SK-N-SH (cell line): Measurements from ENCODE around the gene SNAP91. TPM values are rescaled to one million over a fixed set of nuclear protein-coding genes. Genes with fewer than 3 reads are reported as not detected.

ENCODE experiments used
- CTCF ChIA-PET: fragments of 300-600, 350-600 bp; formaldehyde crosslinking; extraction: SDS; loops from one replicate; lab custom pipeline; 2021; lab: Yijun Ruan, JAX
- POLR2A ChIA-PET: fragments of 350-600 bp; sonication (Branson Sonifier 250); formaldehyde crosslinking; extraction: SDS; loops from one replicate; lab custom pipeline; 2020; ENCODE audit warnings: antibody characterized with exemption, inconsistent platforms; lab: Yijun Ruan, JAX
- DNase-seq: peaks from one replicate; pipeline ENCODE4 v3.0.0; 2012
- H2AFZ ChIP-seq: fragments of 200-600 bp; sonication (generic); 2 replicates; pipeline ENCODE4 v1.8.1; 2016; ENCODE audit warnings: antibody characterized with exemption, mild to moderate bottlenecking, low read depth
- H3F3A ChIP-seq: fragments of 200-600 bp; sonication (generic); replicated peaks from 2 replicates; pipeline ENCODE3; 2016; ENCODE audit warnings: antibody characterized with exemption, mild to moderate bottlenecking; ENCODE audit not compliant: insufficient read depth
- H3K27ac ChIP-seq, 2 experiments: fragments of 200-500 bp in 1 of 2; fragments of 200-600 bp in 1 of 2; sonication (Bioruptor generic) in 1 of 2; sonication (generic), shearing (Covaris generic) in 1 of 2; 2 replicates each; pipeline versions ENCODE4 v1.5.1 to v1.6.1; 2014 to 2016; ENCODE audit warnings: low read depth in 2 of 2, inconsistent platforms in 1 of 2, low read length in 1 of 2, mild to moderate bottlenecking in 1 of 2, mixed read lengths in 1 of 2
- H3K27me3 ChIP-seq: fragments of 200-600 bp; sonication (generic), shearing (Covaris generic); 2 replicates; pipeline ENCODE4 v1.6.1; 2016; ENCODE audit warnings: mixed run types; ENCODE audit not compliant: insufficient read depth
- H3K36me3 ChIP-seq, 2 experiments: fragments of 200-500 bp in 1 of 2; fragments of 200-600 bp in 1 of 2; sonication (Bioruptor generic) in 1 of 2; sonication (generic) in 1 of 2; replicated peaks in 1 of 2; 2 replicates each; pipeline versions ENCODE3 to v1.5.1; 2014 to 2016; ENCODE audit warnings: low read length in 1 of 2, mild to moderate bottlenecking in 1 of 2; ENCODE audit not compliant: insufficient read depth in 2 of 2, control insufficient read depth in 1 of 2
- H3K4me1 ChIP-seq, 2 experiments: fragments of 200-500 bp in 1 of 2; fragments of 200-600 bp in 1 of 2; sonication (Bioruptor generic) in 1 of 2; sonication (generic), shearing (Covaris generic) in 1 of 2; 2 replicates each; pipeline versions ENCODE4 v1.5.1 to v1.6.1; 2014 to 2016; ENCODE audit warnings: low read depth in 1 of 2, low read length in 1 of 2, mixed run types in 1 of 2; ENCODE audit not compliant: insufficient read depth in 2 of 2, control insufficient read depth in 1 of 2
- H3K4me2 ChIP-seq: fragments of 200-600 bp; sonication (generic), shearing (Covaris generic); 2 replicates; pipeline ENCODE4 v1.6.1; 2017; ENCODE audit warnings: mixed run types
- H3K4me3 ChIP-seq, 2 experiments: fragments of 200-500 bp in 1 of 2; fragments of 200-600 bp in 1 of 2; sonication (Bioruptor generic) in 1 of 2; sonication (generic), shearing (Covaris generic) in 1 of 2; 2 replicates each; pipeline versions ENCODE4 v1.5.1 to v1.8.1; 2014 to 2016; ENCODE audit warnings: low read depth in 2 of 2, inconsistent platforms in 1 of 2, low read length in 1 of 2, mild to moderate bottlenecking in 1 of 2, mixed read lengths in 1 of 2, moderate library complexity in 1 of 2
- H3K79me2 ChIP-seq: fragments of 200-600 bp; sonication (generic); 2 replicates; pipeline ENCODE4 v1.8.1; 2017; ENCODE audit warnings: mild to moderate bottlenecking; ENCODE audit not compliant: insufficient read depth
- H3K9ac ChIP-seq: fragments of 200-600 bp; sonication (generic); 2 replicates; pipeline ENCODE4 v1.6.1; 2017; ENCODE audit warnings: mixed run types
- H3K9me2 ChIP-seq: fragments of 200-600 bp; sonication (generic); 2 replicates; pipeline ENCODE4 v1.6.1; 2017; ENCODE audit warnings: mixed run types
- H3K9me3 ChIP-seq: fragments of 200-600 bp; sonication (generic); 2 replicates; pipeline ENCODE4 v1.6.1; 2017; ENCODE audit warnings: mixed run types, mild to moderate bottlenecking, moderate library complexity
- H4K20me1 ChIP-seq: fragments of 200-600 bp; sonication (generic); 2 replicates; pipeline ENCODE4 v1.6.1; 2017; ENCODE audit warnings: mild to moderate bottlenecking, mixed run types; ENCODE audit not compliant: insufficient read depth
- CTCF ChIP-seq: fragments of 200-600 bp; sonication (generic); IDR thresholded peaks from 2 replicates; pipeline ENCODE4 v1.6.1; 2017; ENCODE audit warnings: antibody characterized with exemption, mild to moderate bottlenecking, moderate library complexity
- ELF1 ChIP-seq: IDR thresholded peaks from 2 replicates; pipeline ENCODE4 v1.4.0; 2012
- EZH2phosphoT487 ChIP-seq: fragments of 200-600 bp; sonication (generic); IDR thresholded peaks from 2 replicates; pipeline ENCODE4 v1.6.1; 2017; ENCODE audit warnings: low read depth, mixed run types, mild to moderate bottlenecking, antibody characterized with exemption, moderate library complexity, borderline replicate concordance
- FOSL2 ChIP-seq: IDR thresholded peaks from 2 replicates; pipeline ENCODE4 v1.4.0; 2012; ENCODE audit warnings: low read depth, mild to moderate bottlenecking, moderate library complexity, borderline replicate concordance
- FOXJ3 ChIP-seq: sonication (generic); formaldehyde crosslinking; IDR thresholded peaks from 2 replicates; pipeline ENCODE4 v1.5.1; 2020; ENCODE audit warnings: mild to moderate bottlenecking, missing genetic modification reagents
- JUND ChIP-seq: IDR thresholded peaks from 2 replicates; pipeline ENCODE4 v1.4.0; 2012
- MXI1 ChIP-seq: IDR thresholded peaks from 2 replicates; pipeline ENCODE4 v1.6.1; 2012; ENCODE audit warnings: mild to moderate bottlenecking, low read depth, low read length, improper control_type of control experiment
- NFIC ChIP-seq: IDR thresholded peaks from 2 replicates; pipeline ENCODE4 v1.4.0; 2012; ENCODE audit warnings: borderline replicate concordance
- RCOR1 ChIP-seq: fragments of 150-350 bp; IDR thresholded peaks from 2 replicates; pipeline ENCODE4 v1.6.1; 2017; ENCODE audit warnings: antibody characterized with exemption, low read length
- REST ChIP-seq: IDR thresholded peaks from 2 replicates; pipeline ENCODE4 v1.6.1; 2012; ENCODE audit warnings: mild to moderate bottlenecking, low read depth, low read length, moderate library complexity
- RXRA ChIP-seq: IDR thresholded peaks from 2 replicates; pipeline ENCODE4 v1.4.0; 2012; ENCODE audit warnings: low read depth, mild to moderate bottlenecking, borderline replicate concordance
- SMC3 ChIP-seq: IDR thresholded peaks from 2 replicates; pipeline ENCODE4 v1.6.1; 2012; ENCODE audit warnings: low read depth, low read length, improper control_type of control experiment
- TCF12 ChIP-seq: IDR thresholded peaks from 2 replicates; pipeline ENCODE4 v1.4.0; 2012
- USF1 ChIP-seq: IDR thresholded peaks from 2 replicates; pipeline ENCODE4 v1.4.0; 2012; ENCODE audit warnings: low read depth, borderline replicate concordance
- USF2 ChIP-seq: fragments of 150-350 bp; IDR thresholded peaks from 2 replicates; pipeline ENCODE4 v1.6.1; 2017; ENCODE audit warnings: antibody characterized with exemption, low read length, low read depth, borderline replicate concordance
- YY1 ChIP-seq: IDR thresholded peaks from 2 replicates; pipeline ENCODE4 v1.4.0; 2012; ENCODE audit warnings: low read depth, mild to moderate bottlenecking
- WGBS: methylation state at CpG from one replicate; pipeline ENCODE4 v1.1.6; 2017; ENCODE audit warnings: low lambda C conversion rate; 5-methylcytosine and 5-hydroxymethylcytosine counted together
- polyA plus RNA-seq, 3 experiments: library from polyadenylated mRNA; depleted of rRNA; stranded (reverse); fragments of >200 nt; gene quantifications; 2 replicates each; pipeline ENCODE4 v1.2.3, GENCODE V29; 2012

The SNAP91 gene
- polyA plus RNA-seq, 1 of the 3 experiments (the other 2 are of a cell fraction) = 0.64 TPM

GRCh38 chr6:83685481-83685880 is 23.4 kb downstream of the SNAP91 start:
- Histone ChIP-seq H3K9ac (no peak overlapping the region), H3K4me1 (no peaks in the 10 kb centered on the region), H3K36me3 (no peaks in the 10 kb centered on the region), H3K27me3 (no peaks in the 10 kb centered on the region), H2AFZ (no peak overlapping the region), H3K4me3 (no peak overlapping the region), H4K20me1 (no peaks in the 10 kb centered on the region), H3K27ac (no peak overlapping the region), H3K79me2 (no peaks in the 10 kb centered on the region), H3K9me2 (no peaks in the 10 kb centered on the region), H3K4me2 (no peak overlapping the region), H3K9me3 (no peaks in the 10 kb centered on the region), H3F3A (no peaks in the 10 kb centered on the region)
- ChIA-PET POLR2A (no interaction called here), CTCF (interaction anchor here (0.8 kb wide), 1 partner anchor 8 kb away, joined by 3 read pairs; no protein-coding TSS in a partner anchor)
- no peak for DNase-seq
- TF ChIP-seq FOXJ3 (CRISPR knock-in tag) = no peak
- 67% methylated on average over 3 of the region's 3 CpGs for WGBS

GRCh38 chr6:83677791-83678190 is 31.1 kb downstream of the SNAP91 start:
- no peaks in the 10 kb centered on the region for H3F3A ChIP-seq
- H3K9me3 ChIP-seq = no peaks in the 10 kb centered on the region
- ChIA-PET POLR2A (interaction anchor here (0.6 kb wide), 1 partner anchor 38 kb away, joined by 3 read pairs; no protein-coding TSS in a partner anchor), CTCF (no interaction called here)
- H4K20me1 ChIP-seq = no peaks in the 10 kb centered on the region
- H3K4me3 ChIP-seq = no peak overlapping the region
- DNase-seq = no peak
- no peaks in the 10 kb centered on the region for H3K9me2 ChIP-seq
- no peaks in the 10 kb centered on the region for H3K27me3 ChIP-seq
- H3K79me2 ChIP-seq = no peaks in the 10 kb centered on the region
- no peaks in the 10 kb centered on the region for H3K36me3 ChIP-seq
- no peak overlapping the region for H3K9ac ChIP-seq
- no peak overlapping the region for H2AFZ ChIP-seq
- TF ChIP-seq RCOR1 = no peak
- no peak for TF ChIP-seq RXRA
- no peak for TF ChIP-seq ELF1
- H3K4me2 ChIP-seq = no peak overlapping the region
- no peaks in the 10 kb centered on the region for H3K4me1 ChIP-seq
- H3K27ac ChIP-seq = no peak overlapping the region

GRCh38 chr6:83637953-83638352 is 70.9 kb downstream of the SNAP91 start:
- DNase-seq = no peak
- H4K20me1 ChIP-seq = no peaks in the 10 kb centered on the region
- H3K9me2 ChIP-seq = no peaks in the 10 kb centered on the region
- CTCF ChIA-PET = no interaction called here
- H3K27ac ChIP-seq = no peak overlapping the region
- H3K36me3 ChIP-seq = peaks cover 0 to 4% of the 10 kb centered on the region in 2 experiments
- no peaks in the 10 kb centered on the region for H3K79me2 ChIP-seq
- H3K4me2 ChIP-seq = no peak overlapping the region
- H3K4me3 ChIP-seq = no peak overlapping the region
- H3K4me1 ChIP-seq = no peaks in the 10 kb centered on the region; a peak in 1 of 4 replicates
- 80% methylated on average over 7 of the region's 7 CpGs for WGBS
- no peak overlapping the region for H3K9ac ChIP-seq
- H2AFZ ChIP-seq = no peak overlapping the region
- POLR2A ChIA-PET = no interaction called here
- H3K9me3 ChIP-seq = no peaks in the 10 kb centered on the region
- H3K27me3 ChIP-seq = no peaks in the 10 kb centered on the region
- no peaks in the 10 kb centered on the region for H3F3A ChIP-seq
- TF ChIP-seq USF2 (no peak), NFIC (no peak), USF1 (no peak), JUND (no peak), MXI1 (no peak), TCF12 (no peak), REST (no peak), FOXJ3 (CRISPR knock-in tag) (no peak), CTCF (no peak), ELF1 (no peak), YY1 (no peak), FOSL2 (no peak), SMC3 (no peak), EZH2phosphoT487 (no peak)
